GM12873 (cell line): Measurements from ENCODE around the gene ARMC5.

Experiments used
- TF ChIP-seq, protein P1 (sequence below): IDR thresholded peaks from 2 replicates; pipeline ENCODE4 v1.5.1; 2012; ENCODE audit warnings: low read depth, mild to moderate bottlenecking, moderate library complexity, low read length, control low read depth; ENCODE audit not compliant: insufficient read depth; ENCODE audit errors: missing control alignments

The ARMC5 gene

DNA sequence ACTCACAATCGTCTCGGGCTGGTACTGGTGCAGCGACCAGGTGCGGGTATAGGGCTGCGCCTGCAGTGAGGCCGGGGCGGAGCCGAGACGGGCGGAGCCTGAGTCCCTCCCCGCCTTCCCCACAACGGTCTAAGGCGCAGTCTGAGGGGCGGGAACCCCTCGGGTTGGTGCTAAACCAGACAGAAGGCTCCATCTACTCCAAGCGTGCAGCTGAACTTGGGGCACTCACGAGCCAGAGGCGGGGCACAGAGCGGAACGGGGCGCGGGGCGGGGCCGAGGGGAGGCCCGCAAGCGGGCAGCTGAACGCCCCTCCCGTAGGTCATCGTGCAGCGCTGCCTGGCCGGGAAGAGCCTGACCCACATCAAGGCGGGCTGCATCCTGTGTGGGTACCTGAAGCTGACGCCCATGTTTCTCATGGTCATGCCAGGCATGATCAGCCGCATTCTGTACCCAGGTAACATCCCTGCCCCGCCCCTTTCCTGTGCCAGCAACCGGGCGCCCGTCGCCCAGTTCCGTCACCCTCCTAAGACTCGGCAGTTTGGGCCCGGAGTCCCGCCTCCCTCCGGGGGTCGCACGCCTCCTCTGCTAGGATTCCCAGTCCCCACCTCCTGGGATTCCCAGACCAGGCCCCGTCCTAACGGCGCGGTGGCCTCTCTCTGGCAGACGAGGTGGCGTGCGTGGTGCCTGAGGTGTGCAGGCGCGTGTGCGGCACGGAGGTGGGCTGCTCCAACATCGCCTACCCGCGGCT is 28.6 kb downstream of the ARMC5 start:
- TF ChIP-seq, protein P1, sequence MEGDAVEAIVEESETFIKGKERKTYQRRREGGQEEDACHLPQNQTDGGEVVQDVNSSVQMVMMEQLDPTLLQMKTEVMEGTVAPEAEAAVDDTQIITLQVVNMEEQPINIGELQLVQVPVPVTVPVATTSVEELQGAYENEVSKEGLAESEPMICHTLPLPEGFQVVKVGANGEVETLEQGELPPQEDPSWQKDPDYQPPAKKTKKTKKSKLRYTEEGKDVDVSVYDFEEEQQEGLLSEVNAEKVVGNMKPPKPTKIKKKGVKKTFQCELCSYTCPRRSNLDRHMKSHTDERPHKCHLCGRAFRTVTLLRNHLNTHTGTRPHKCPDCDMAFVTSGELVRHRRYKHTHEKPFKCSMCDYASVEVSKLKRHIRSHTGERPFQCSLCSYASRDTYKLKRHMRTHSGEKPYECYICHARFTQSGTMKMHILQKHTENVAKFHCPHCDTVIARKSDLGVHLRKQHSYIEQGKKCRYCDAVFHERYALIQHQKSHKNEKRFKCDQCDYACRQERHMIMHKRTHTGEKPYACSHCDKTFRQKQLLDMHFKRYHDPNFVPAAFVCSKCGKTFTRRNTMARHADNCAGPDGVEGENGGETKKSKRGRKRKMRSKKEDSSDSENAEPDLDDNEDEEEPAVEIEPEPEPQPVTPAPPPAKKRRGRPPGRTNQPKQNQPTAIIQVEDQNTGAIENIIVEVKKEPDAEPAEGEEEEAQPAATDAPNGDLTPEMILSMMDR = no peak

DNA sequence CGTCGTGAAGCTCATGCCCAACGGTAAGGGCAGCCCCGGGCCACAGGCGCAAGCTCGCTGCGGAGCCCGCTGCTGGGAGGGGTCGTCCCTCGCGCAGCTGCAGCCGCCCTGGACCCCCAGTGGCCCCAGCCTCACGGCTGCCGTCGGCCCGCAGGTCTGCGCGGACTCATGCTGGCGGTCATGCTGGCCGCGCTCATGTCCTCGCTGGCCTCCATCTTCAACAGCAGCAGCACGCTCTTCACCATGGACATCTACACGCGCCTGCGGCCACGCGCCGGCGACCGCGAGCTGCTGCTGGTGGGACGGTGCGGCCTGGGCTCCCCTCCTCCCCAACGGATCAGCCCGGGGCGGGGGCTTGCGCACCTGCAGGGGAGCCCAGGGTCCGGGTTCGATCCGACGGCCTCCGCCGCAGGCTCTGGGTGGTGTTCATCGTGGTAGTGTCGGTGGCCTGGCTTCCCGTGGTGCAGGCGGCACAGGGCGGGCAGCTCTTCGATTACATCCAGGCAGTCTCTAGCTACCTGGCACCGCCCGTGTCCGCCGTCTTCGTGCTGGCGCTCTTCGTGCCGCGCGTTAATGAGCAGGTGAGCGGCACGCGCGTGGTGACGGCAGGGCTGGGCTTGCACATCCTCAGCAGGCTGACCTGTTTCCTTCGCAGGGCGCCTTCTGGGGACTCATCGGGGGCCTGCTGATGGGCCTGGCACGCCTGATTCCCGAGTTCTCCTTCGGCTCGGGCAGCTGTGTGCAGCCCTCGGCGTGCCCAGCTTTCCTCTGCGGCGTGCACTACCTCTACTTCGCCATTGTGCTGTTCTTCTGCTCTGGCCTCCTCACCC is 29.4 kb downstream of the ARMC5 start:
- TF ChIP-seq, protein P1 = no peak

DNA sequence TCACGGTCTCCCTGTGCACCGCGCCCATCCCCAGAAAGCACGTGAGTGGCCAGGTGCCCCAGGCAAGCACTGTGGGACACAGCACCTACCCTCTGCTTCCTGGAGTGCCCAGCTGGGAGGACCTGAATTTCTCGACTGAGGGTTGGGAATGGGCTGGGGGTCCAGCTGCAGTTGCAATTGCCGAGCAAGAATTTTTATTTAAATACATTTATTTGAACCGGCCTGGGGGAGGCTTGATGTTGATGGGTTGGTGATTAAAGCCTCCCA is 29.9 kb downstream of the ARMC5 start:
- TF ChIP-seq, protein P1 = no peak

DNA sequence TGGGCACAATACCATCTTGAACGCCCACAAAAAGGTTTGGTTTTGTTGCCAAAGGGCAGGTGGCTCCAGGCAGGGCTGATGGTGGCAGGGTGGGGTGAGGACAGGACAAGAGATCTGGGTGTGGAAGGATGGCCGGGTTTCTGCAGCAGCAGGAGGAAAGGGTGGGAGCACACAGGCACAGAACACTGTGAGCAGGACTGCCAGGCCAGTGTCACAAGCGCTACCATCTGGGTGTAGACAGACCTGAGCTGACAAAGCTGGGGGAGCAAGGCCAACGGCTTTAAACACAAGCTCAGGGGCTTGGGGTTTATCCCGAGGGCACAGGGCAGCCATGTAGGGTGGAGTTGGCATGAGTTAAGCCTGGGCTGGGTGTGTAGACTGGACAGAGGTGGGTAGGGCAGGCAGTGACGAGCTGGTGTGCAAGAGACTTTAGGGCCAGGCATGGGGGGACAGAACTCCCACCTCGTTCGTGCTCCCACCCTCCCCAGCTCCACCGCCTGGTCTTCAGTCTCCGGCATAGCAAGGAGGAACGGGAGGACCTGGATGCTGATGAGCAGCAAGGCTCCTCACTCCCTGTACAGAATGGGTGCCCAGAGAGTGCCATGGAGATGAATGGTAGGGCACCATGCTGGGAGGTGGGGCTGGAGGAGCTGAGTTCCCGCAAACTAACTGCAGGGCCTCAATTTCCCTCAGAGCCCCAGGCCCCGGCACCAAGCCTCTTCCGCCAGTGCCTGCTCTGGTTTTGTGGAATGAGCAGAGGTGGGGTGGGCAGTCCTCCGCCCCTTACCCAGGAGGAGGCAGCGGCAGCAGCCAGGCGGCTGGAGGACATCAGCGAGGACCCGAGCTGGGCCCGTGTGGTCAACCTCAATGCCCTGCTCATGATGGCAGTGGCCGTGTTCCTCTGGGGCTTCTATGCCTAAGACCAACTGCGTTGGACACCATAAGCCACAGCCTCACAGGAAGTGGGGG is 30.6 kb downstream of the ARMC5 start:
- TF ChIP-seq, protein P1 = no peak

DNA sequence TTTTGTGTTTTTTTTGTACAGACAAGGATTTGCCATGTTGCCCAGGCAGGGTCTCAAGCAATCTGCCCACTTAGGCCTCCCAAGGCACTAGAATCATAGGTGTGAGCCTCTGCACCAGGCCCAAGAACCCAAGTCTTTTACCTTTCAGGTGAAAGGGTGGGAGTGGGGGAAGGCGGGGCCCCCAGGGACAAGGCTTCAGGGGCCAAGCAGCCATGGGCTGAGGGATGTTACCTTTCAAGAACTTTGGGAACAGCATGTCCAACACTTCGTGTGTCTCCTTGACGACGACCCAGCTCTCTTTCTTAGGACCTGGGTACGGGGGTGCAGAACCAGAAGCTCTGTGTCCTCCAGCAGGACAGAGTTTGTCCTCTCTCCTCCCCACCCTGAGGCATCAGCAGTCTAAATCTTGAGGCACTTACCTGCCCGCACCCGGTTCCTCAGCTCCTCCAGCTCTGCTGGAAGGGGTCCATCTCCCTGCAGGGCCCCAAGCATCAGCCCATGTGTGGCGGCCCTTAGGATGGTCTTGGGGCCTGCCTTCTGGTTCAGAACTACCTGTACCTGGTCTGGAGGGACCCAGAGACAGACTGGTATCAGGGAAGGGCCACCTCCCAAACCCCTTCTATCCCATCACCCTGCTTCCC is 32.6 kb downstream of the ARMC5 start:
- TF ChIP-seq, protein P1 = no peak

DNA sequence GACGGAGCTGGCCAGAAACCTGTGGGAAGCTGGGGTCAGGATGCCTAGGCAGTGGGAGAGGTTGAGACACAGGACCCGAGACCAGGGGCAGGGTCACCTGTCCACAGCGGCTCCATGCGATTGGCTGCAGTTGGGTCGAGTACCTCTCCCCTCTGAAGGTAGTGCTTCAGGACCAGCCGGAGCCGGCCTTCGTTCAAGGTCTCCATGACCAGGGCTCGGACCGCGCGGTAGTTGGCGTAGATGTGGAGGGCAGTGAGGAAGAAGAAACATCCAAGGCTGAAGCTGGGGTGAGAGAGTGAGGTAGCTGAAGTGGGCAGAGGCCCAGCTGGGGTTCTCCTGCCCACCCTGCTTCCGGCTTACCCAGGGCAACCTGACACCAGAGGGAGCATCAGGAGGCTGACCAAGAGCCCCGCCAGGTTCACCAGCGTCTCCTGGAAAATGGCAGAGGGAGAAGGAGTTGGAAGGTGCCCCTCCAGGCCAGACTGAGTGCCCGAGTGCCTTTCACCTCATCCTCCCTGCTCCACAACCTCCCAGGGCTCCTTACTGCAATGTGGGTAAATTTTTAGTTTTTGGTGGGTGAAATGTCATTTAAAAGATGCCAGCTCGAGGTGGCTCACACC is 34.3 kb downstream of the ARMC5 start:
- TF ChIP-seq, protein P1 = no peak
